Measurements from ENCODE around the gene LGALS7. TPM values are rescaled to one million over a fixed set of nuclear protein-coding genes. Genes with fewer than 3 reads are reported as not detected.
A peak's percentile ranks its signal among the peaks of the same experiment; 100 is the strongest.
"Not testable (repeated sequence)": the region's sequence is repeated elsewhere in the genome, so short reads cannot be mapped to it uniquely, and the experiment has no call there.

Gene LGALS7
- polyA plus RNA-seq (2013, experiment 1 of 2) = 0.18 TPM
- polyA plus RNA-seq (2013, experiment 2 of 2) = not detected

DNA sequence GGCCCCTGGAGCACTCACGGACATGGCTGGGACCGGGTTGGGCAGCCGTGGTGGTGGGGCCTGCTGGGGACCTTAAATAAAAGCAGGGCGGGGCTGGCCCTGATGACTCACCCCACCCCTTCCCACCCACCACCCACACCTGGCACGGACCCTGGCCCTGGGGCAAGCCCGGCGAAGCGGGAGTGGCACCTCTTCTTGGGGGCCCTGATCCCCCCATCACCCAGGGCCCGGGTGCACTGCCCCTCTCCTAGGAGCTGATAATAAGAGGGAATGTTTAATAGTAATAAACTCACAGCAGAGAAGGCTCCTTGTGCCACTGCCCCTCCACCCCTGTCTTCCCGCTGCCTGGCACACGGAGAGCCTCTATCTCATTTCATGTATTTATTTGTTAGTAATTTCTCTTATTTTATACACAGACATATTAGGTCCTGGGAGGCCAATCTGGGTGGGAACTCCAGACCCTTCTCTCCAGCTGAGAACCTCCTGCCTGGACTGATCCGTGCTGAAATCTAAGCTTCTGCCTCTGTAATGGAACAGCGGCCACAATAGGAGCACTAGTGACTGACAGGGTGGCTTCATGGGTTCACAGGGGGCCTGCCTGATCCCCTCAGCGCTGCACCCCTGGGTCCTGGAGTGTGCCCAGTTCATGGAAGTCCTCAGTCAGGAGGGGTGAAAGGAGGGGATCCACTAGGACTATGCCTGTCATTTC is at the start of gene LGALS7:
TSS of gene LGALS7 (minus strand) at position 49 of the 709 bp plus-strand sequence. CDS start at position 24, 25 bp downstream.
- H4K8ac ChIP-seq (ENCODE audit: low read depth, low read length) = no peak within 1 kb of the TSS
- WGBS, 2 donors (ENCODE audit: extremely low coverage in 2 of 2, insufficient read length in 2 of 2, insufficient replicate concordance in 1 of 2) = no CpG with 5 or more reads among the region's 14 CpGs
- H3K14ac ChIP-seq (ENCODE audit: low read length) = no peak within 1 kb of the TSS
- no peak for DNase-seq (ENCODE audit: low spot score)
- no peaks in the 10 kb centered on the region for H3K9me3 ChIP-seq (replicated peaks in 1 of 2; ENCODE audit: control insufficient read depth in 2 of 2, insufficient read depth in 1 of 2, low read depth in 1 of 2, low read length in 2 of 2)
- no peak within 1 kb of the TSS for H2BK120ac ChIP-seq (ENCODE audit: low read depth, low read length)
- H3K4me2 ChIP-seq (ENCODE audit: insufficient read depth, low read length, poor library complexity, severe bottlenecking) = no peak within 1 kb of the TSS
- peak within 1 kb of the TSS; percentile 35 for H2AFZ ChIP-seq (ENCODE audit: low read length)
- no peak within 1 kb of the TSS for H3K4ac ChIP-seq (ENCODE audit: low read length)
- no peak within 1 kb of the TSS for H2BK12ac ChIP-seq (ENCODE audit: low read length)
- H2BK5ac ChIP-seq (ENCODE audit: low read length) = peak within 1 kb of the TSS; percentile 18
- peak within 1 kb of the TSS; percentile 59 for H4K91ac ChIP-seq (ENCODE audit: low read depth, low read length, poor library complexity)
- no peak within 1 kb of the TSS for H3K27ac ChIP-seq (replicated peaks; ENCODE audit: low read length)
- peak within 1 kb of the TSS; percentile 52 for H3K18ac ChIP-seq (ENCODE audit: low read length)
- H2AK5ac ChIP-seq (ENCODE audit: low read depth, low read length) = peak within 1 kb of the TSS; percentile 77
- no peak within 1 kb of the TSS for H3K9ac ChIP-seq (ENCODE audit: low read depth, low read length, poor library complexity)
- peaks cover 2% of the 10 kb centered on the region for H3K79me1 ChIP-seq (ENCODE audit: low read depth, low read length)
- H2BK15ac ChIP-seq (ENCODE audit: low read length) = peak within 1 kb of the TSS; percentile 49
- peak within 1 kb of the TSS; percentile 57 for H3K23ac ChIP-seq (ENCODE audit: low read depth, low read length, poor library complexity)
- H3K36me3 ChIP-seq (replicated peaks in 1 of 2; ENCODE audit: control insufficient read depth in 2 of 2, insufficient read depth in 2 of 2, low read length in 2 of 2) = no peaks in the 10 kb centered on the region
- peaks cover 0 to 6% (median 2%) of the 10 kb centered on the region in 3 experiments for H3K27me3 ChIP-seq (ENCODE audit: control insufficient read depth in 3 of 3, insufficient read depth in 3 of 3, low read depth in 1 of 3, low read length in 3 of 3)
- no peaks in the 10 kb centered on the region for H3K4me1 ChIP-seq (ENCODE audit: control insufficient read depth in 2 of 2, insufficient read depth in 1 of 2, low read depth in 1 of 2, low read length in 2 of 2)
- H3K4me3 ChIP-seq (ENCODE audit: low read length in 2 of 2) = peak within 1 kb of the TSS in 1 of 2 donors; percentile 24

DNA sequence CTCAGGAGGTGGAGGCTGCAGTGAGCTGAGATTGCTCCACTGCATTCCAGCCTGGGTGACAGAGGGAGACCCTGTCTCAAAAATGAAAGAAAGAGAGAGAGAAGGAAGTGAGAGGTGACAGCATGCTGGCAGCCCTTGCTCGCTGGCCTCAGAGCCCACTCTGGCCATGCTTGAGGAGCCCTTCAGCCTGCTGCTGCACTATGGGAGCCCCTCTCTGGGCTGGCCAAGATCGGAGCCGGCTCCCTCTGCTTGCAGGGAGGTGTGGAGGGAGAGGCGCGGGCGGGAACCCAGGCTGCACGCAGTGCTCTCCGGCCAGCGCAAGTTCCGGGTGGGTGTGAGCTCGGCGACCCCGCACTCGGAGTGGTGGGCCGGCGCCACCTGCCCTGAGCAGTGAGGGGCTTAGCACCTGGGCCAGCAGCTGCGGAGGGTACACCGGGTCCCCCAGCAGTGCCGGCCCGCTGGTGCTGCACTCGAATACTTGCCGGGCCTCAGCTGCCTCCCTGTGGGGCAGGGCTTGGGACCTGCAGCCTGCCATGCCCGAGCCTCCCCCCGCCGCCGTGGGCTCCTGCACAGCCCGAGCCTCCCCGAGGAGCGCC is 48.0 kb upstream of the LGALS7 start:
- H3K4ac ChIP-seq (ENCODE audit: low read length); H3K27ac ChIP-seq (replicated peaks; ENCODE audit: low read length); H3K9me3 ChIP-seq (replicated peaks in 1 of 2; ENCODE audit: control insufficient read depth in 2 of 2, insufficient read depth in 1 of 2, low read depth in 1 of 2, low read length in 2 of 2): not testable (repeated sequence)

DNA sequence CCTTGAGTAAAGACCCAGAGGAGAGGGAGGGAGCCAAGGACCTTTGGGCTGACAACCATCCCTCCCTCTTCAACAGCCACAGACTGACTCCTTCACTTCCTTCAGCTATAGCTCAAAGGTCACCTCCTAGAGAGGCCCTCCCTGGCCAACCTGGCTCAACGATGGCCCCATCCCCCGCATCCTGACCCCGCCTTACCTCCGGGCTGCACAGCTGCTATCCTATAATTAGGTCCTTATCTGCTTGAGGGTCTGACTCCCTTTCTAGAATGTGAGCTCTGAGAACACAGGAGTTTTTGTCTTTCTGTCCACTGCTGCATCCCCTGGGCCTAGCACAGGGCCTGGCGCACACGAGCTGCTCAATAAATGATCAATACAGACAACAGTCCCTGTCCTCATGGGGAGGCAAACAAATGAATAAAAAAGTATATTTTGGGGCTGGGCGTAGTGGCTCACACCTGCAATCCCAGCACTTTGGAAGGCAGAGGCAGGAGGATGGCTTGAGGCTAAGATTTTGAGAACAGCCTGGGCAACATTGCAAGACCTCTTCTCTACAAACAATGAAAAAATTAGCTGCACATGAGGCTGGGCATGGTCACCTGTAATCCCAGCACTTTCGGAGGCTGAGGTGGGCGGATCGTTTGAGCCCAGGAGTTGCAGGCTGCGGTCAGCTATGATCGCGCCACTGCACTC is 46.1 kb upstream of the LGALS7 start:
- no CpG with 5 or more reads among the region's 13 CpGs for WGBS, 2 donors (ENCODE audit: extremely low coverage in 2 of 2, insufficient read length in 2 of 2, insufficient replicate concordance in 1 of 2)
- H3K18ac ChIP-seq (ENCODE audit: low read length) = no peak overlapping the region
- no peak overlapping the region for H3K27ac ChIP-seq (replicated peaks; ENCODE audit: low read length)
- H3K4me1 ChIP-seq (ENCODE audit: control insufficient read depth in 2 of 2, insufficient read depth in 1 of 2, low read depth in 1 of 2, low read length in 2 of 2) = no peaks in the 10 kb centered on the region
- no peak overlapping the region for H3K14ac ChIP-seq (ENCODE audit: low read length)
- H3K4me3 ChIP-seq (ENCODE audit: low read length in 2 of 2) = no peak overlapping the region
- H3K9ac ChIP-seq (ENCODE audit: low read depth, low read length, poor library complexity) = no peak overlapping the region
- no peak overlapping the region for H2BK12ac ChIP-seq (ENCODE audit: low read length)
- DNase-seq (ENCODE audit: low spot score) = no peak
- H3K9me3 ChIP-seq (replicated peaks in 1 of 2; ENCODE audit: control insufficient read depth in 2 of 2, insufficient read depth in 1 of 2, low read depth in 1 of 2, low read length in 2 of 2) = peaks cover 0 to 3% of the 10 kb centered on the region in 2 donors
- H4K91ac ChIP-seq (ENCODE audit: low read depth, low read length, poor library complexity) = no peak overlapping the region
- no peak overlapping the region for H2BK5ac ChIP-seq (ENCODE audit: low read length)
- H4K8ac ChIP-seq (ENCODE audit: low read depth, low read length) = no peak overlapping the region
- no peak overlapping the region for H3K4me2 ChIP-seq (ENCODE audit: insufficient read depth, low read length, poor library complexity, severe bottlenecking)
- H3K4ac ChIP-seq (ENCODE audit: low read length) = no peak overlapping the region
- H3K27me3 ChIP-seq (ENCODE audit: control insufficient read depth in 3 of 3, insufficient read depth in 3 of 3, low read depth in 1 of 3, low read length in 3 of 3) = no peaks in the 10 kb centered on the region
- no peaks in the 10 kb centered on the region for H3K79me1 ChIP-seq (ENCODE audit: low read depth, low read length)
- peaks cover 25 to 37% of the 10 kb centered on the region in 2 donors for H3K36me3 ChIP-seq (replicated peaks in 1 of 2; ENCODE audit: control insufficient read depth in 2 of 2, insufficient read depth in 2 of 2, low read length in 2 of 2)
- H2BK120ac ChIP-seq (ENCODE audit: low read depth, low read length) = no peak overlapping the region
- H3K23ac ChIP-seq (ENCODE audit: low read depth, low read length, poor library complexity) = no peak overlapping the region
- H2AFZ ChIP-seq (ENCODE audit: low read length) = no peak overlapping the region
- H2BK15ac ChIP-seq (ENCODE audit: low read length) = no peak overlapping the region
- H2AK5ac ChIP-seq (ENCODE audit: low read depth, low read length) = no peak overlapping the region

More for the DNA sequence above, 48.0 kb upstream of the LGALS7 start:
- not testable (repeated sequence) for H2BK5ac ChIP-seq (ENCODE audit: low read length); H3K4me3 ChIP-seq (ENCODE audit: low read length in 2 of 2); H3K27me3 ChIP-seq (ENCODE audit: control insufficient read depth in 3 of 3, insufficient read depth in 3 of 3, low read depth in 1 of 3, low read length in 3 of 3); H3K4me2 ChIP-seq (ENCODE audit: insufficient read depth, low read length, poor library complexity, severe bottlenecking); H2AFZ ChIP-seq (ENCODE audit: low read length); H3K9ac ChIP-seq (ENCODE audit: low read depth, low read length, poor library complexity); H4K8ac ChIP-seq (ENCODE audit: low read depth, low read length); H2BK15ac ChIP-seq (ENCODE audit: low read length); H2BK120ac ChIP-seq (ENCODE audit: low read depth, low read length); H4K91ac ChIP-seq (ENCODE audit: low read depth, low read length, poor library complexity); H2AK5ac ChIP-seq (ENCODE audit: low read depth, low read length); H2BK12ac ChIP-seq (ENCODE audit: low read length); H3K23ac ChIP-seq (ENCODE audit: low read depth, low read length, poor library complexity); DNase-seq (ENCODE audit: low spot score); H3K18ac ChIP-seq (ENCODE audit: low read length); H3K79me1 ChIP-seq (ENCODE audit: low read depth, low read length); H3K4me1 ChIP-seq (ENCODE audit: control insufficient read depth in 2 of 2, insufficient read depth in 1 of 2, low read depth in 1 of 2, low read length in 2 of 2)
- H3K14ac ChIP-seq (ENCODE audit: low read length) = peak overlapping the region; percentile 21
- no CpG with 5 or more reads among the region's 29 CpGs for WGBS, 2 donors (ENCODE audit: extremely low coverage in 2 of 2, insufficient read length in 2 of 2, insufficient replicate concordance in 1 of 2)
- peaks cover 19 to 25% of the 10 kb centered on the region in 2 donors for H3K36me3 ChIP-seq (replicated peaks in 1 of 2; ENCODE audit: control insufficient read depth in 2 of 2, insufficient read depth in 2 of 2, low read length in 2 of 2)

DNA sequence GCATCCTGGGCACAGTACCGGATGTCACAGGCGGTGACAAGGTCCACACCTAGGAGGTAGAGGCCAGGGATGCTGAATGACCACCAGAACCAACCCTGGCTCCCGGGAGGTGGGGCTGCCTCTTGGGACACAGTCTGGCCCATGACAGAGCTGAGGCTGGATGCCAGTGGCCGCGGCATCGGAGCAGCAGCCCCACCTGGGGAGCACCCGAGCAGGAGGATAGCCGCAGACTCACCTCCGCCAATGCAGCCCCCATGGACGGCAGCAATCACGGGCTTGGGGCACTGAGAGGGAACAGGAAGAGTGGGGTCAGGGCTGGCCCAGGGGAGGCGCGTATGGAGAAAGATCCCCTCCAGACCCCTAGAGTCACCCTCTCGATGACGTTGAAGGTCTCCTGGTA is 43.8 kb upstream of the LGALS7 start:
- Histone ChIP-seq H2BK12ac (ENCODE audit: low read length) (no peak overlapping the region), H3K4me1 (ENCODE audit: control insufficient read depth in 2 of 2, insufficient read depth in 1 of 2, low read depth in 1 of 2, low read length in 2 of 2) (no peaks in the 10 kb centered on the region), H3K18ac (ENCODE audit: low read length) (no peak overlapping the region), H2BK120ac (ENCODE audit: low read depth, low read length) (no peak overlapping the region), H2BK15ac (ENCODE audit: low read length) (no peak overlapping the region), H3K9ac (ENCODE audit: low read depth, low read length, poor library complexity) (peak overlapping the region; percentile 60), H3K79me1 (ENCODE audit: low read depth, low read length) (no peaks in the 10 kb centered on the region), H4K8ac (ENCODE audit: low read depth, low read length) (no peak overlapping the region), H3K4me2 (ENCODE audit: insufficient read depth, low read length, poor library complexity, severe bottlenecking) (no peak overlapping the region), H3K4me3 (ENCODE audit: low read length in 2 of 2) (no peak overlapping the region), H3K4ac (ENCODE audit: low read length) (no peak overlapping the region), H3K23ac (ENCODE audit: low read depth, low read length, poor library complexity) (no peak overlapping the region), H4K91ac (ENCODE audit: low read depth, low read length, poor library complexity) (no peak overlapping the region), H3K14ac (ENCODE audit: low read length) (no peak overlapping the region), H3K27ac (replicated peaks; ENCODE audit: low read length) (no peak overlapping the region), H2BK5ac (ENCODE audit: low read length) (peak overlapping the region; percentile 13), H3K36me3 (replicated peaks in 1 of 2; ENCODE audit: control insufficient read depth in 2 of 2, insufficient read depth in 2 of 2, low read length in 2 of 2) (peaks cover 23 to 31% of the 10 kb centered on the region in 2 donors), H3K27me3 (ENCODE audit: control insufficient read depth in 3 of 3, insufficient read depth in 3 of 3, low read depth in 1 of 3, low read length in 3 of 3) (no peaks in the 10 kb centered on the region), H2AFZ (ENCODE audit: low read length) (no peak overlapping the region), H2AK5ac (ENCODE audit: low read depth, low read length) (no peak overlapping the region), H3K9me3 (replicated peaks in 1 of 2; ENCODE audit: control insufficient read depth in 2 of 2, insufficient read depth in 1 of 2, low read depth in 1 of 2, low read length in 2 of 2) (peaks cover 0 to 3% of the 10 kb centered on the region in 2 donors)
- no CpG with 5 or more reads among the region's 15 CpGs for WGBS, 2 donors (ENCODE audit: extremely low coverage in 2 of 2, insufficient read length in 2 of 2, insufficient replicate concordance in 1 of 2)
- no peak for DNase-seq (ENCODE audit: low spot score)
